SHP77 (cell line): ENCODE results near the gene HPS4.
"Not testable (repeated sequence)": the region's sequence is repeated elsewhere in the genome, so short reads cannot be mapped to it uniquely, and the experiment has no call there.

Experiments used
- DNase-seq, 2 experiments: peaks; one replicate each; lab custom pipeline; 2025; lab: John Stamatoyannopoulos, UW

HPS4 gene

DNA sequence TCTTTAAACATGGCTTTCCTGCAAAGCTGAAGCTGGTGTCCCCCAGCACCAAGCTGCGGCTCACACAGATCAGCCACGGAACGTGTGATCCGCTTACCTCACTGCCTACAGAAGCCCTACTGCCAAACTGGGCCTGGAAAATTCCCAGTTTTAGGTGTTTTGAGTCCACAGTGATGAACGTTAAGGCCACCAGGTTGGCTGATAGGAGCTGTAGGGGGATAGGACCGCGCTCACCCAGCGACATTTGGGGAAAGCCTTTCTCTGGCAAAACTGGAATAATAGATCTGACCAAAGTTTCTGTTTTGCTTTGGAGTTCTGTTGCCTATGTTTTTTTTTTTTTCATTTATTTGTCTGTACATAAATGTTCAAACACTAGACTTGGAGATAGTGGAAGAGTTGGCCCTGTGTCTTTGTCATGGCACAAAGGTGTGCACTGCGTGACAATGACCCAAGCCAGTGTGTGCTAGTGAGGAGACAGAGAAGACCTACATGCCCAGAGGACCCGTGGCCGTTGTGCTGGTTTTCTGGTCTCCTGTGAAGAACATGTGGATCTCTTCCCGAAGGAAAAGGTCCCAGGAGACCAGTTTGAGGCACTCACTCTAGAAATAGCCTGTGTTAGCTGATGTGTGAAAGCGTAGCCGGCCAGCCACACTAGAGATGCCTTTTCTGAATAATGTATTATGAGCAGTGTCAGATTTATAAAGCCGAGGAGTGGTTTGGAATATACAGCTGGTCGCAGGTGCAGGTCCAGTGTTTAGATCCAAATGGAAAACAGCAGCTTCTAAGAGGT, 39.5 kb downstream of the HPS4 start:
- no peak for DNase-seq

- no peak for DNase-seq
Measured at GRCh38 chr22:26442086-26442756, 41.4 kb downstream of the HPS4 start.

- no peak for DNase-seq
Measured at GRCh38 chr22:26439559-26439958, 44.0 kb downstream of the HPS4 start.

DNA sequence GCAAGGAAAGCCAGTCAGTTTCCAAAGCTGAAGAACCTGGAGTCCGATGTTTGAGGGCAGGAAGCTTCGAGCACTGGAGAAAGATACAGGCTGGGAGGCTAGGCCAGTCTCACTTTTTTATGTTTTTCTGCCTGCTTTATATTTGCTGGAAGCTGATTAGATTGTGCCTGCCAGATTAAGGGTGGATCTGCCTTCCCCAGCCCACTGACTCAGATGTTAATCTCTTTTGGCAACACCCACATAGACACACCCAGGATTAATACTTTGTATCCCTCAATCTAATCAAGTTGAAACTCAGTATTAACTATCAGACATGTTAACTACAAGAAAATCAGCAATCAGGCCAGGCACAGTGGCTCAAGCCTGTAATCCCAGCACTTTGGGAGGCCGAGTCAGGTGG, 44.8 kb downstream of the HPS4 start:
- not testable (repeated sequence) for DNase-seq

DNA sequence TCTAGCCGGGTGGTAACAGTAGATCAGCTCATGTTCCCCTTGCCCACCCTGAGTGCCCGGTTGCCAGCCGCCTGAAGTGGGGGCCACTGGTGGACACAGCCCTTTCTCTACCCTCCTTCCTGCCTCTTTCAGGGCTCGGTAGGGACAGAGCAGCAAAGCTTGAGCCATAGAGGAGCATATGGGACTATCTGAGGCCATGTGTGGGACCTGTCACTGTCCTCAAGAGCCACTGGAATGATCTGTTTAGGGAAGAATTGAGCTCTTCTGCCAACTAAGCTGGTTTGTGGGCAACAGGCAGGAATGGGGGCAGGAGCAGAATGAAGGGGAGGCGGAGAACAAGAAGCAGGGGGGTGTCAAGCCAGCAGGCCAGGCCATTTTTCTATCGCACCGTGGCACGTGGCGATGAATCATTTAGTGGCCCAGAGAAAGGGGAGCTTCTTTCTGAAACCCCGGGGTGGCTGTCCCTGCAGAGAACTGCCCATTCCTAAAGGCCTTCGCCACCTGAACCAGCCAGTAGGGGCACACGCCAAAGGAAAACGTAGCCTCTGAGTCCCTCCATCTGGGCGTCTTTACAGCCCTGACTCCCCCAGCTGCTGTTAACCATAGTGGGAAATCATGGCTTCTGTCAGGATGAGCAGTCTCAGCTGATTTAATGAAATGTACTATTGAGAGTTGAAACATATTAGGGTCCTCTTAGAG, 45.7 kb downstream of the HPS4 start:
- DNase-seq = no peak

GRCh38 chr22:26436903-26437515, 46.6 kb downstream of the HPS4 start:
- DNase-seq = no peak

- no peak for DNase-seq
Measured at GRCh38 chr22:26435327-26436093, 48.1 kb downstream of the HPS4 start.

- DNase-seq = no peak
Measured at GRCh38 chr22:26433805-26434204, 49.8 kb downstream of the HPS4 start.

DNA sequence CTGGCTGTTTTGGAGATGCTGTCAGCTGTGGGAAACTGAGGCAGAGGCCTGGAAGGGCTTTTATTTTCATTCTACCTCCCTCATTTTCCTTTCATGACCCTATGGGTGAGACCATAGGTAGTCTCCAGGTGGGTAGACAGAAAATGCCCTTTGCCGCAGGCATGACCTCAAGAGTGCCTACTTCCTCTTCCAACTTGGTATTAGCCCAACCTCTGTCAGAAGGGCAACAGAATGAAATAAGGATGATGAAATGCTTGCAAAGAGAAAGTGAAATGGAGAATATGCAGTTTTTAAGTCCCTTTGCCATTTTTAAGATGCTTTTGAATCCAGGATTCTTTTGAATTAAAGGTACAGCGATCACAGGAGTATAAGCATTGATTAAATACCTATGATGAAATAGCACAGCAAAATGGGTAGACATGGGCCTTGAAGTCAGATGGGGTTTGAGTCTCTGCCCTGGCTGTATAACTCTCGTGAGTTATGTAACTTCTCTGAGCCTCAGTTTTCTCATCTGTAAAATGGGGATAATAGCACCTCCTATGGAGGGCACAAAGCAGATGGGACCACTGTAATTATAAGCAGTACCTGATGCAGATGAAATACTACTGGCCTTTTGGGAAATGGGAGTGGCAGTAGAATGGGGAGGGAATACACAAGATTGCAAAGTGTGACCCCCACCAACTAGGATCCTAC, 50.8 kb downstream of the HPS4 start:
- no peak for DNase-seq

GRCh38 chr22:26431261-26431995, 52.2 kb downstream of the HPS4 start:
- DNase-seq = no peak

- DNase-seq = no peak
Measured at GRCh38 chr22:26430600-26430999, 53.0 kb downstream of the HPS4 start.

- no peak for DNase-seq
Measured at GRCh38 chr22:26429458-26430286, 53.9 kb downstream of the HPS4 start.

- peak; percentile 51 to 54 for DNase-seq
Measured at GRCh38 chr22:26428515-26429457, 54.8 kb downstream of the HPS4 start, which contains the start of gene ASPHD2. Gene ASPHD2 (plus strand): TSS chr22:26429260. CDS start chr22:26433616, 4,356 bp downstream.

DNA sequence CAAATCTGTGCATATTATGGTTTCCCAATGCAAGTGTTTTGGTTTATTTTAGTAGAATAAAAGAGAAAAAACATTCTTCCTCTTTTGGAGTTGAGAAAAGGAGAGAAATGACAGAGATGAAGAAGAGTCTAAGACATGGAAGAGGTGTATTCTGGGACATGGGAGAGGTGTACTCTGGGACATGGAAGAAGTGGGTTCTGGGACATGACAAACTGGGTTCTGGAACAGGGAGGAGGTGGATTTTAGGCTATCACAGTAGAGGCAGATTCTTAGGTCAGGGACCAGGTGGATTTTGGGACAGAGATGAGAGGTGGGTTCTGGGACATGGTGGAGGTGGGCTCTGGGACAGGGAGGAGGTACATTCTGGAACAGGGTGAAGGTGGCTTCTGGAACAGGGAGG, 56.7 kb downstream of the HPS4 start:
- DNase-seq = no peak

- DNase-seq = no peak
Measured at GRCh38 chr22:26418620-26419019, 65.0 kb downstream of the HPS4 start.

DNA sequence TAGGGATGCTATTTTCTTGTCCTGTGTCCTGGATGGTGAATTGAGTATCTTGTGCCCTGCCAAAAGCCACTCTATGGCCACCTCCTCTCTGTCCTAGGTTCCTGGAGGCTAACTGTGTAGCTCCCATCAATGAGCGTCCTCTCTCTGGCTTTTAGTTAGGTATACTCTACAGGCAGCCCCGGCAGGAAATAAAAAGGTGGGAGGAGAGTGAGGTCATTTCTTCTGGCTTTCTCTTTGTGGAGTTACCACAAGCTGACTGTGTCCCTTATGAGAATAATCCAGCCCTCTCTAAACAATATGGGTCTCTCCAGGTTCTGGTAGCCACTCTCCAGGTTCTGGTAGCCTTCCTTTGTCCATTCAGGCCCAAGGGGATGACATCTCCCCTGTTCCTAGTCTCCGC, 66.2 kb downstream of the HPS4 start:
- DNase-seq = no peak

DNA sequence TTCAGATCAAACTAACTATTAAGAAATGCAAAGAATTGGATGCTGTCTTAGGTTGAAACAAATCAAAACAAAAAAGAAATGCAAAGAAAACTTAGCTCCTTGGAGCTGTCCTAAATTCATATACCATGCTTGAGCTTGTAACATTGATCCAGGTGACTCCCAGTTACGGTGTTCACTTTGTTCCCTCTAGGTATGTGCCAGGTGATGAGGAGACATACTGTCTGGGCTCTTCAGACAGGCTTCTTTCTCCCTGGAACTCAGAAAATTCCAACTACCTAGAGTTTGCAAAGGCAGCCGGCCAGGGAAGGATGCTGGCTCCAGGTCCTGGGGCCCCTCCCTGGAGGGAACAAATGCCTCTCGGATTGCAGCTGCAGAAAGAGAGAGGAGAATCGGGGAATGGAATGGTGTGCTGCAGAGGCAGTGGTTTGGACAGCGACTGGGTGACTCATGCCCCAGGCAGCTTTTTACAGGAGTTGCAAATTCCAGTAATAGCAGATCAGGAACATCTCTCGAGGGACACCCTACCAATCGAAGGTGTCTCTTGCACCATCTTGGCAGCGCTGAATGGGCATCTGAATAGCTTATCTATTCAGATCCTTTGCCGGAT, 66.8 kb downstream of the HPS4 start:
- DNase-seq = no peak

DNA sequence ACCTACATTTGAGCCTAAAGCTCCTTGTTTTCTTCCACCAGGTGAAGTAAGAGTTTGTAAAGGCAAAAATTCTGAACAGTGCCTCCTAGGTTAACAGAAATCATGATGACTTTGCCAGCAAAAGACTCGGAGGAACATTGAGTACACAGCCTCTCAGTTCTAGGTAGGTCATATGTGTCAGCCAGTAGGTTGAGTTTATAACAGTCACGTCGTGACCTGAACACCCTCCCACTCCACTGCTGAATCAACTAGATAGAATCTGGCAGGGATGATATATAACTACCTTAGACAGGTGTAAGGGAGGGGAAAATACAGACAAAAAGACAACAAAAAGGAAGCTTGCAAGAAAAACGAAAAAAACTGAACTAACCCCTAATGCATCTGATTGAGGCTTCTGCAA, 67.3 kb downstream of the HPS4 start:
- no peak for DNase-seq
